ENCODE results near the gene SKIC2.

The SKIC2 gene

DNA sequence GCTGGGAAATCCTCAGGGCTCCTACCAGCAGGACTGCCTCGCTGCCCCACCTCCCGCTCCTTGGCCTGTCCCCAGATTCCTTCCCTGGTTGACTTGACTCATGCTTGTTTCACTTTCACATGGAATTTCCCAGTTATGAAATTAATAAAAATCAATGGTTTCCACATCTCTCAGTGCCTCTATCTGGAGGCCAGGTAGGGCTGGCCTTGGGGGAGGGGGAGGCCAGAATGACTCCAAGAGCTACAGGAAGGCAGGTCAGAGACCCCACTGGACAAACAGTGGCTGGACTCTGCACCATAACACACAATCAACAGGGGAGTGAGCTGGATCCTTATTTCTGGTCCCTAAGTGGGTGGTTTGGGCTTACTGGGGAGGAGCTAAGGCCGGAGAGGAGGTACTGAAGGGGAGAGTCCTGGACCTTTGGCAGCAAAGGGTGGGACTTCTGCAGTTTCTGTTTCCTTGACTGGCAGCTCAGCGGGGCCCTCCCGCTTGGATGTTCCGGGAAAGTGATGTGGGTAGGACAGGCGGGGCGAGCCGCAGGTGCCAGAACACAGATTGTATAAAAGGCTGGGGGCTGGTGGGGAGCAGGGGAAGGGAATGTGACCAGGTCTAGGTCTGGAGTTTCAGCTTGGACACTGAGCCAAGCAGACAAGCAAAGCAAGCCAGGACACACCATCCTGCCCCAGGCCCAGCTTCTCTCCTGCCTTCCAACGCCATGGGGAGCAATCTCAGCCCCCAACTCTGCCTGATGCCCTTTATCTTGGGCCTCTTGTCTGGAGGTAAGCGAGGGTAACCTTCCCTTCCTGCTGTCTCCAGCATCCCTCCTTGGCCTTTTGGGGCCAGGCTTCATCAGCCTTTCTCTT, 13.2 kb upstream of the SKIC2 start, which contains the start of gene CFB:
Gene CFB (plus strand): TSS at position 589 of the 863 bp plus-strand sequence. CDS start 127 bp downstream, at position 716.
- no peak for DNase-seq

DNA sequence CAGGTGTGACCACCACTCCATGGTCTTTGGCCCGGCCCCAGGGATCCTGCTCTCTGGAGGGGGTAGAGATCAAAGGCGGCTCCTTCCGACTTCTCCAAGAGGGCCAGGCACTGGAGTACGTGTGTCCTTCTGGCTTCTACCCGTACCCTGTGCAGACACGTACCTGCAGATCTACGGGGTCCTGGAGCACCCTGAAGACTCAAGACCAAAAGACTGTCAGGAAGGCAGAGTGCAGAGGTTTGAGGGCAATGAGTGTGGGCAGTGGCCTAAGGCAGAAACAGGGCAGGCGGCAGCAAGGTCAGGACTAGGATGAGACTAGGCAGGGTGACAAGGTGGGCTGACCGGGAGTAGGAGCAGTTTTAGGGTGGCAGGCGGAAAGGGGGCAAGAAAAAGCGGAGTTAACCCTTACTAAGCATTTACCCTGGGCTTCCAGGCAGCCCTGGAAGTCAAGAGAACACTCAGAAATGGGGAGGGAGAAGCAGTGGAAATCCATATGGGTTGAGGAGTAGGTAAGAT, 12.5 kb upstream of the SKIC2 start:
- DNase-seq: no peak

DNA sequence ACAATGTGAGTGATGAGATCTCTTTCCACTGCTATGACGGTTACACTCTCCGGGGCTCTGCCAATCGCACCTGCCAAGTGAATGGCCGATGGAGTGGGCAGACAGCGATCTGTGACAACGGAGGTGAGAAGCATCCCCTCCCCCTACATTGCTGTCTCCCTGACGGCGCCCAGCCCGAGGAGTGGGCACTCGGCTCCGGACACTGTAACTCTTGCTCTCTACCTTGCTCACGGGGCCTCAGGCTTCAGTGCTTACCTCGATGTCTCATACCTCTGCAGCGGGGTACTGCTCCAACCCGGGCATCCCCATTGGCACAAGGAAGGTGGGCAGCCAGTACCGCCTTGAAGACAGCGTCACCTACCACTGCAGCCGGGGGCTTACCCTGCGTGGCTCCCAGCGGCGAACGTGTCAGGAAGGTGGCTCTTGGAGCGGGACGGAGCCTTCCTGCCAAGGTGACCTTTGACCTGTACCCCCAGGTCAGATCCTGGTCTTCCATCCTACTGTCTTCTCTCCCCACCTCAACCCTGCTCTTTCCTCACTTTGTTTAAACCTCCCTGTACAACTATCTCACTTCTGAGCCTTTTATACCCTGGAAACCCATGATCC, 11.8 kb upstream of the SKIC2 start:
- no peak for DNase-seq

DNA sequence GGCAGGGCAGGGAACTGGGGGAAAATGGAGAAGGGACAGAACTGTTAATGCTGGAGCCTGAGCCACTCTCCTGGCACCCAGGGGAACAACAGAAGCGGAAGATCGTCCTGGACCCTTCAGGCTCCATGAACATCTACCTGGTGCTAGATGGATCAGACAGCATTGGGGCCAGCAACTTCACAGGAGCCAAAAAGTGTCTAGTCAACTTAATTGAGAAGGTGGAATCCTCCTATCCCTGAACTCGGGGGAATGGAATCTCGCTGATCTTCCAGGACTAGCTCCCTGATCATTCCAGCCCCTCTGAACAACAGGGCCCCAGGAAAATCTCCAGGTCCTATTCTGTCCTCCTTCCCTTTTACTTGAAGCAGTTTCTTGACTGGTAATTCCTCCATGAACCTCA, 11.1 kb upstream of the SKIC2 start:
- no peak for DNase-seq

DNA sequence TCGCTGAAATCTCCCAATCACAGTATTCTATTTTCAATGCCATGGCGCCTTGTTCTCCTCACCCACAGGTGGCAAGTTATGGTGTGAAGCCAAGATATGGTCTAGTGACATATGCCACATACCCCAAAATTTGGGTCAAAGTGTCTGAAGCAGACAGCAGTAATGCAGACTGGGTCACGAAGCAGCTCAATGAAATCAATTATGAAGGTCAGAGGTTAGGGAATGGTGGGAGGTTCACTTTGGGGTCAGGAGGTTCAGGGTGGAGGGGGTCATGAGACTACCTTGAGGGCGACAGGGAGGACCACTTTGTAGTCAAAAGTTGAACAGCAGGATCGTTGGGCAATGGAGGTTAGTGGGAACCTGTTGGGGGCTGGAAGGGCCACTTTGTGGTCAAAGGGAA, 10.7 kb upstream of the SKIC2 start:
- no peak for DNase-seq

DNA sequence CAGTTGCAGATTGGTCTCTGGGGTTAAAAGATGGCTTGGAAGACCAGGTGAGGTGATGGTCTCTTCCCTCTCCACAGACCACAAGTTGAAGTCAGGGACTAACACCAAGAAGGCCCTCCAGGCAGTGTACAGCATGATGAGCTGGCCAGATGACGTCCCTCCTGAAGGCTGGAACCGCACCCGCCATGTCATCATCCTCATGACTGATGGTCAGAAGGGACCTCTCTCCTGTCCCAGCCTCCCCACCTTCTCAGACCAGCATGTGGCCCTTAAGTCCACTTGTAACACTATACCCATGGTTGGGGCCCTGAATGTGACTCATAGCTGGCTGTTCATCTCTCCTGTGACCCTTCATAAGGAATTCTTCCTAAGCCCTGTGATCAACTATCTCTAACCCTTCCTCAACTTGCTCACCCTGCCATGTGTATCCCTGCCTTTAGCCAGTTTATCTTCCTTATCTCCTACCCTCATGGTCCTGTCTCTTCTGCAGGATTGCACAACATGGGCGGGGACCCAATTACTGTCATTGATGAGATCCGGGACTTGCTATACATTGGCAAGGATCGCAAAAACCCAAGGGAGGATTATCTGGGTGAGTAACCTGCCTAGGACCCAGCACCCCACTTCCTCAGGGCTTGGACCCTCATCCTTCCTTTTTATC, 10.1 kb upstream of the SKIC2 start:
- no peak for DNase-seq

DNA sequence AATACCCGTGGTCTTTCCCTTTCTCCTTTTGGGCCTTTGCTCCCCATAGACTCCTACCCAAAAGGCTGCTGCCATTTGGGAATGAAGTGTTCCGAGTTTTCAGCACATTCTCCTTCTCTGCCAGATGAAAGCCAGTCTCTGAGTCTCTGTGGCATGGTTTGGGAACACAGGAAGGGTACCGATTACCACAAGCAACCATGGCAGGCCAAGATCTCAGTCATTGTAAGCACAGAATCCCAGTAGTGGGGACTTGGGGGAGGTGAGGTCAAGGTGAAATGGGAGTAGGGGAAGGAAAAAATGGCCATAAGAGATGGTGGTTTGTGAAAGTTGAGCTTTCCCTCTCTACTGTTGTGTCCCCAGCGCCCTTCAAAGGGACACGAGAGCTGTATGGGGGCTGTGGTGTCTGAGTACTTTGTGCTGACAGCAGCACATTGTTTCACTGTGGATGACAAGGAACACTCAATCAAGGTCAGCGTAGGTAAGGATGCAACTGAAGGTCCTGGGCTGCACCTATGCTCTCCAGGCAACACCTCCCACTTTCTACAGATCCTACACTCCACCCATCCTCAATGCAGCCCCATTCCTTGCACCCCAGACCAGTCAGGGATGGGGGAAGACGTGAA, 8.9 kb upstream of the SKIC2 start:
- DNase-seq: no peak

DNA sequence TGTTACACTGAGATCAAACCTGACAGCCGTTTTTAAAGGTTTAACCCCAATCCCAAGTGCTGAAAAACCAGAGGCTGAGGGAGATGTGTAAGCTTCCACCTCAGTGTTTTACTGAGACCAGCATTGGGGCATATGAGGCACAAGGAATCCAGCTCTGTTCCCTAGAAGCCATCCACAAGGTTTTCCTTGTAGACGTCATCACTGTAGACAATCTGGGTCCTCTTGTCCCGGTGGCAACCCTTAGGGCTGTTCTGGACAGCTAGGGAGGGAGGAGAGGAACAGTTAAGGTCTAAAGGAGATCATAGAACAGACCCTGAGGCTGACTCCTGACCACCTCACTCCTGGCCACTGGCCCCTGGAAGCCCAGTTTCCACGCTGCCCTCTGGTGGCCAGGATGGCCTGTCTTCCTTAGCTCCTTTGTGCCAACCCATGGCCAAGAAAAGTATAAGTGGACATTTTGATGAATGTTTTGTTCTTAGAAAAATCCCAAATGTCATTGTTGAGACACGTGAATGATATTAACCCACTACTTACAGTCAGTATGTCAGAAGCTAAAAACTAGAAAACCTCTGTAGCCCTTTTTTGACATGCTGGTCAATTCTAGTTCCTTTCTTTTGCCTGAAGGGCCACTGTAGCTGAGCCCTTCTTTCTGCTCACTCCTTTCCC, 6.7 kb upstream of the SKIC2 start:
- no peak for DNase-seq

DNA sequence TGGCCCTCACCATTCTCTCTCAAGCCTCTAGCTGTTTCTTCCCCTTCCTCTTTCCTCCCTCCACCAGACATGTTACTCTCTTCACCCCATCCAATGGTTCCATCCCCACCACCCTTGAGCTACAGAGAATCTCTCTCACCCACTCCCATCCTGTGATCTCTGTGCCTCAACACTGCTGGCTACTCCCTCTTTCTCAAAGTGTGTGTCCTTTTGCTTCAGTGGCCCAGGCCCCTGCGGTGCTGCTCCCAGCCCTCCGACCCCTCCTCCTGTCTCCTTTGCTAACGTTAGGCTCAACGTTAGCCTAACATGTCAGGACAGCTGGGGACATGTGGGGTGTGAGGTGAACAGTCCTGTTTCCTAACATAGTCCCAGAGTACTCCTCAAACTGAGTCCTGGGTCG, 6.1 kb upstream of the SKIC2 start:
- DNase-seq: no peak

DNA sequence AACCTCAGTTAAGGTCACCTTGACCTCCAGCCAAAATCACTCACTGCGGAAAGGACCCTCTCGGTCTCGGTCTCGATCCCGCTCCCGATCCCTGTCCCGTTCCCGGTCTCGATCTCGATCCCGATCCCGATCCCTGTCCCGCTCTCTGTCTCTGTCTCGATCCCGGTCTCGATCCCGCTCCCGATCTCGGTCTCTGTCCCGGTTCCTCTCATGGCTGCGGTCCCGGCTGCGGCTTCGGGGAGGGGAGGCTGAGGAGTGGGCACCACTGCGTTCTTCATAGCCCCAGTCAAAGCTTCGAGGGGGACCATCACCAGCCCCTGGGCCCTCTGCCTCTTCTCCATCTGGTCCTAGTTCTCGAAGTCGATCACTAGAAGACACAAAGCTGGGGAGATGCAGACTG, 4.5 kb upstream of the SKIC2 start:
- no peak for DNase-seq

DNA sequence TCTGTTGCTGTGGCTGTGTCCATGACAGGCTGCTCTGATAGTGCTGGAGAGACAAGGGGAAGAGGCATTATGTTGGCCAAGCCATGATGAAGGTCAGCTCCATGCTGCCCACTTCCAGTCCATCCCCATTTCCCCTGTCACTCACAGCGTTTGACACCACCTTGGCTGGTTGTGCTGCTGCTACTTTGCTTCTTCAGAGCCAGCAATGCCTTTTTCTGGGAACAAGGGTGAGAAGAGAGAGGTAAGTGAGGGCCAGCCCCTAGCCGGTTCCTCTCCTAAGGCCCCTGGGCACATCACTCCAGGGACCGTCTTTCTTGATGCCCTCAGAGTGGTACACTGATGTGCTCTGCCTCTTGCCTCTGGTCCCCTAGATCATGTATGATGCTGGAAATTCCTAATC, 2.2 kb upstream of the SKIC2 start:
- DNase-seq: no peak

DNA sequence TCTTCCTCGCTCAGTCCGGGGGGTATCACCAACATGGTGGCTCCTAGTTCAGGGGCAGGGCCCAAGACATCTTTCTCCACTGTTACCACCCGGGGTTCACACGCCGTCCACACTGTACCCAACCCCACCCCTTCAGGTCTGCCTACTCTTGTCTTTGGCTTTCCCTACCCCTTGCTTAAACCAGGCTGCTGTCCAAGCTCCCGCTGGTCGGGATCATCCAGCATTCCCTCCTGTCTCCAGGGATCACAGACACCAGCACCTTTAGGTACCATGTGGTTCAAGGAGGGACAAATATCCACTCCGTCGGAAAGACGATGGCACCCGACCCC, 599 bp upstream of the SKIC2 start:
- DNase-seq: no peak

DNA sequence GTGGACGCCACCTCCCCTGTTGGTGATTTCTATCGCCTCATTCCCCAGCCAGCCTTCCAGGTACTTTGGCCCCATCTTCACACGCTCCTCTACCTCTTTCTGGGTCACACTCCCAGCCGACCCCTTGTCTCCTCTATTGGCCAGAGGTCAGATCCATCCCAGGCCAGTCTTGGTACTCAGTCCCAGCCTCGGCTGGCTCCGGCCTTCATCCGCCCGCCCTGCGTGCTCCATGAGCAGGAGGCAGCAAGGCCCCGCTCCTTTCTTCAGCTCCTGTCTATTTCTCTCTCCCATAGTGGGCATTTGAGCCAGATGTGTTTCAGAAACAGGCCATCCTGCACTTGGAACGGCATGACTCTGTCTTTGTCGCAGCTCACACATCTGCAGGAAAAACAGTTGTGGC, 2.6 kb downstream of the SKIC2 start:
- no peak for DNase-seq

DNA sequence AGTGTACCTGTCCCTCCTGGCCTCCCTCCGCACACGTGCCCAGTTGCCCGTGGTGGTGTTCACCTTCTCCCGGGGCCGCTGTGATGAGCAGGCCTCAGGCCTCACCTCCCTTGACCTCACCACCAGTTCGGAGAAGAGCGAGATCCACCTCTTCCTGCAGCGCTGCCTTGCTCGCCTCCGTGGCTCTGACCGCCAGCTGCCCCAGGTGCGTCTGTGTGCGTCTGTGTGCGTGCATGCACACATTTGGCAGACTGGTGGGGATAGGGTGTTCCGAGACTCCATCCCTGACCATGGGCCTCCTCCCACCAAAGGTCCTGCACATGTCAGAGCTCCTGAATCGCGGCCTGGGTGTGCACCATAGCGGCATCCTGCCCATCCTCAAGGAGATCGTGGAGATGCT, 4.9 kb downstream of the SKIC2 start:
- DNase-seq: no peak

DNA sequence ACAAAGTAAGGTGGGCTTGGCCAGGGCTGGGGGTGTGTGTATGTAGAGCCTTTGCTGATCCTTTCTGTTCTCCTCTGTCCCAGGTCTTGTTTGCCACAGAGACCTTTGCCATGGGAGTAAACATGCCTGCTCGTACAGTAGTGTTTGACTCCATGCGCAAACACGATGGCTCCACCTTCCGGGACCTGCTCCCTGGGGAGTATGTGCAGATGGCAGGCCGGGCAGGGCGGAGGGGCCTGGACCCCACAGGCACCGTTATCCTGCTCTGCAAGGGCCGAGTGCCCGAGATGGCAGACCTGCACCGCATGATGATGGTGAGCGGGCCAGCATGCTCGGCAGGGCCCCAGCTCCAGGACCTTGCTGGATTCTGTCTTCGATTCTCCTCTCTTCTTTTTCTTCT, 6.7 kb downstream of the SKIC2 start:
- no peak for DNase-seq

DNA sequence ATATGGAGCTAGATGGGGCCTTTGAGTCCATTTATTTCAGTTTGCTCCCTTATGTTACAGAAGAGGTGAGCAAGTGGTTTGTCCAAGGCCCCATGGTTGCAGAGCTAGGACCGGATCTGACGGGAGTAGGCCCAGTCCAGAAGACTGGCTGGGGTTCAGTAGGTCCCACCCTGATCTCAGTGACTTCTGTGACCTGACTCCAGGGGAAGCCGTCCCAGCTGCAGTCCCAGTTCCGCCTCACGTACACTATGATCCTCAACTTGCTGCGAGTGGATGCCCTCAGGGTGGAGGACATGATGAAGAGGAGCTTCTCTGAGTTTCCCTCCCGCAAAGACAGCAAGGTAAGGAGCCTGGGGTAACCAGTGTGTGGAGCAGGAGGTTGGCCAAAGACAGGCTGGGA, 7.5 kb downstream of the SKIC2 start:
- DNase-seq: no peak

DNA sequence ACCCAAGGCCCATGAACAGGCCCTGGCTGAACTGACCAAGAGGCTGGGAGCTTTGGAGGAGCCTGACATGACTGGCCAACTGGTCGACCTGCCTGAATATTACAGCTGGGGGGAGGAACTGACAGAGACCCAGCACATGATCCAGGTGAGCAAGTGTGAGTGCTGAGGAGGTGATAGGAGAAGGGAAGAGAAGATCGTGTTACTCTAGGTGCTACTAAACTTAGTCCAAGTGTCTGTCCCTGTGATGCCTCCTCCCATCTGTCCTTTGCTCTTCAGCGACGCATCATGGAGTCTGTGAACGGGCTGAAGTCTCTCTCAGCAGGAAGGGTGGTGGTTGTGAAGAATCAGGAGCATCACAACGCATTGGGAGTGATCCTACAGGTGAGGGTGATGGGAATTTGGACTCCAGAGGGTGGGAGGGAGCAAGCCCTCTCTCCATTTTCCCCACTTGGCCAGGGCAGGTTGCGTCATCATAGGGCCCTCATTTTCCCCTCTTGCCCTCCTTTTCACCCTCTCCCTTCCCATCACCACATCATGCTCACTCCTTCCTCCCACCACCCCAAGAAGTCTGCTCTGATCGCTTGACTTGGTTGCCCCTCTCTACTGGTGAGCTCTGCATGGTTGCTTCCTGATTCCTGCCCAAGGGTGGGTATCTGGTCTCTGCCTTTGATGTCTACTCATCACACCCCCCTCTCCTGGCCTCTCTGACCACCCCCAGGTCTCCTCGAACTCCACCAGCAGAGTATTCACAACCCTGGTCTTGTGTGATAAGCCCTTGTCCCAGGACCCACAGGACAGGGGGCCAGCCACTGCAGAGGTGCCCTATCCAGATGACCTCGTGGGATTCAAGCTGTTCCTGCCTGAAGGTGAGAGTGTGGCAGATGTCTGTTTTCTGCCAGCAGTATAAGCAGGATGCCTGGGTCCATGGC, 8.3 kb downstream of the SKIC2 start:
- no peak for DNase-seq

DNA sequence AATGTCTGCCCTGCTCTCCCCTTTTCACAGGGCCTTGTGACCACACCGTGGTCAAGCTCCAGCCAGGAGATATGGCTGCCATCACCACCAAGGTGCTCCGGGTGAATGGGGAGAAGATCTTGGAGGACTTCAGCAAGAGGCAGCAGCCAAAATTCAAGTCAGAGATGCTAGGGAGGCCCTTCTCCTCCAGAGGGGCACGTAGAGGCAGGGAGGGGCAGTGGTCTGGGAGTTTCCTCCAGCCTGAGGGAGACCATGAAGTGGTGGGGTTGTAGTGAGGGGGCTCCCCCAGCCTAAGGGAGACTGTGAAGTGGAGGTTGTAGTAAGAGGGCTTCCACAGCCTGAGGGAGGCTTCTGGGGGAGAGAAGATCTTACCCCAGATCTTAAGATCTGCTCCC, 8.9 kb downstream of the SKIC2 start:
- no peak for DNase-seq

DNA sequence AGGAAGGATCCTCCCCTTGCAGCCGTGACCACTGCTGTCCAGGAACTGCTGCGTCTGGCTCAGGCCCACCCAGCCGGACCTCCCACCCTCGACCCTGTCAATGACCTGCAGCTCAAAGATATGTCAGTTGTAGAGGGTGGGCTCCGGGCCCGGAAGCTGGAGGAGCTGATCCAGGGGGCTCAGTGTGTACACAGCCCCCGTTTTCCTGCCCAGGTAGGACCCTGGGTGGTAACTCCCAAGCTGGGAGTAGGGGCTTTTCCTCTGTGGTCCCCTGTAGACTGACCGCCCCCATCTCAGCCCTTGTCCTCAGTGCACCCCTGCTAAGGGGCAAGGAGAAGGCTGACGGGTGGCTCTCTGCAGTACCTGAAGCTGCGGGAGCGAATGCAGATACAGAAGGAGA, 9.4 kb downstream of the SKIC2 start:
- DNase-seq: no peak

DNA sequence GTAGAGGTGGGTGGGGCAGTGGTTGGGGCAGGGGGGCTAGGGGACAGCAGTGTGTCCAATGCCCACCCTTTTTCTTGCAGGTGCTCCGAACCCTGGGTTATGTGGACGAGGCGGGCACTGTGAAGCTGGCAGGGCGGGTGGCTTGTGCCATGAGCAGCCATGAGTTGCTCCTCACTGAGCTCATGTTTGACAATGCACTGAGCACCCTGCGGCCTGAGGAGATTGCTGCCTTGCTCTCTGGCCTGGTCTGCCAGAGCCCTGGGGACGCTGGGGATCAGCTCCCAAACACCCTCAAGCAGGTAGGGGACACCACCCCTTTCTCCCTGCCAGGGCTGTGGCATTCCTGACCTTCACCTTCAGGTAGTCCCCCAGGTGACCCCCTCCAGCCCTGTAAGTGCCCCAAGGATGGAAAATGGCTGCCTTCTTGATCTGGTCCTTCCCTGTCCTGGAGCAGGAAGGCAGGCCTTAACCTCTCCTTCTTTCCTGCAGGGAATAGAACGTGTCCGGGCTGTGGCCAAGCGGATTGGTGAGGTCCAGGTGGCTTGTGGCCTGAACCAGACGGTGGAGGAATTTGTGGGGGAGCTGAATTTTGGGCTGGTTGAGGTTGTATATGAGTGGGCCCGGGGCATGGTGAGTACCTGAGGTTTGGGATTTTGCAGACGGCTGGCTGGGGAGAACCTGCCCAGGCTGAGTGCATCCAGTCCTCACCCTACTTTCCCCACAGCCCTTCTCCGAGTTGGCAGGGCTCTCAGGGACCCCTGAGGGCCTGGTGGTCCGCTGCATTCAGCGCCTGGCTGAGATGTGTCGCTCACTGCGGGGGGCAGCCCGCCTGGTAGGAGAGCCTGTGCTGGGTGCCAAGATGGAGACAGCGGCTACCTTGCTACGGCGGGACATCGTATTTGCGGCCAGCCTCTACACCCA, 10.1 kb downstream of the SKIC2 start:
- no peak for DNase-seq
